Ascending aorta (tissue), 2 donors: ENCODE data around the gene OR51E2. TPM values are rescaled to one million over a fixed set of nuclear protein-coding genes. Genes with fewer than 3 reads are reported as not detected.

ENCODE experiments used
- DNase-seq, 2 donors: peaks; one replicate each; pipeline ENCODE4 v3.0.0-alpha.2; 2019; ENCODE audit warnings: low spot score in 2 of 2
- H3K27ac ChIP-seq, 2 donors: fragments of 200-600 bp; sonication (generic); one replicate each; pipeline ENCODE4 v1.5.1; 2016 to 2017; ENCODE audit warnings: mild to moderate bottlenecking in 1 of 2
- H3K27me3 ChIP-seq: fragments of 200-600 bp; sonication (generic); one replicate; pipeline ENCODE4 v1.5.1; 2017
- H3K36me3 ChIP-seq, 2 donors: fragments of 200-600 bp; sonication (generic); one replicate each; pipeline ENCODE4 v1.5.1; 2016
- H3K4me1 ChIP-seq, 2 donors: fragments of 200-600 bp; sonication (generic); one replicate each; pipeline ENCODE4 v1.5.1; 2016 to 2017; ENCODE audit warnings: mild to moderate bottlenecking in 1 of 2
- H3K4me3 ChIP-seq, 2 donors: fragments of 200-600 bp; sonication (generic); one replicate each; pipeline ENCODE4 v1.5.1; 2016 to 2017; ENCODE audit warnings: mild to moderate bottlenecking in 1 of 2
- H3K9me3 ChIP-seq, 2 donors: fragments of 200-600 bp; sonication (generic); one replicate each; pipeline ENCODE4 v1.5.1; 2016
- intact Hi-C: fragments of 100-400 bp; cut with DNase I; formaldehyde crosslinking; loops from one replicate; pipeline ENCODE4 v1.15.1; 2023
- total RNA-seq: library from RNA; depleted of rRNA; stranded (reverse); fragments of >200 nt; gene quantifications from one replicate; pipeline ENCODE4 v1.1.0, GENCODE V29; 2016
- TF ChIP-seq, protein P1 (sequence below), 3 experiments: fragments of 200-600 bp in 2 of 3; fragments of 450-650 bp in 1 of 3; sonication (generic) in 2 of 3; IDR thresholded peaks; one replicate each; pipeline ENCODE4 v1.5.1; 2016 to 2019; ENCODE audit warnings: antibody characterized with exemption in 3 of 3, mild to moderate bottlenecking in 1 of 3, moderate library complexity in 1 of 3

The OR51E2 gene
- total RNA-seq, 1 donor from 2014 or later, result 2.0 TPM

DNA sequence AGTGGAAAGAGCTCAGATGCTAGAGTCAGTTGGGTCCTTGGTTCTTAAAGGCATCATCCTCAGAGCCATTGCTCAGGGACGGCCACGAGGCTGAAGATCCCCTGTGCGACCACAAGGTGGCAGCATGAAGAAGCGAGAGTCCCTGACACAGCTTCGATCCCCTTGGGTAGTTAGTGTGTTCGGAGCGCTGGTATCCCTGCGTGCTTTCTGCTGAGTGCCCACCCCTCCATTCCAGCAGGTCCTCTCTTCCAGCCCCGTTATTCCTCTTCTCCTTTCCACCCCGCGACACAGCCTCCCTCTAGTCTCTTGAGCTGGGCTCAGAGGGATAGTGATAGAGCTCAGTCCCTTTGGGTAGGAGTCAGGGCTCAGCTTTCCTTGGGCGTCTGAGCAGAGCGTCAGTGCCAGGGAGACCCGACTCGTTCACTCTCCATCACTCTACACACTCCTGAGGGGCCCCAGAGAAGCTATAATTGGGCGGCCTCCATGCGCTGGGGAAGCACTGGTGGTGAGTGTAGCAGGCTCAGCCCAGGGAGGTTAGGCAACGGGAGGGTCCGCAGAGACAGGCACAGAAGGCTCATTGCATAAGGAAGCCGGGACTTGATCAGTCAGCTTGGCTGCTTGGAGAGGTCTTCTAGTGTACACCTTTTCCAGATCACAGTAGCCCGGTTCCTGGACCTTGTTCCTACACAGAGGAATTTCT is 60.5 kb downstream of the OR51E2 start, which contains the start of gene OR51D1:
Gene OR51D1, plus strand, starts transcription at position 516 of the 700 bp plus-strand sequence. CDS start 2,314 bp downstream, outside the sequence.
- no peaks in the 10 kb centered on the region for H3K27me3 ChIP-seq
- H3K4me3 ChIP-seq, result peak within 1 kb of the TSS in 1 of 2 donors; percentile 44
- DNase-seq, result peak in 1 of 2 donors; percentile 72
- H3K27ac ChIP-seq, result no peak within 1 kb of the TSS
- H3K4me1 ChIP-seq, result peaks cover 0 to 2% of the 10 kb centered on the region in 2 donors
- no peaks in the 10 kb centered on the region for H3K9me3 ChIP-seq
- intact Hi-C loops, result loop anchor here (5.0 kb wide), 1 partner anchor 1170 kb away; the partner anchor contains the start of gene OR52N2
- no peaks in the 10 kb centered on the region for H3K36me3 ChIP-seq
- TF ChIP-seq, protein P1, sequence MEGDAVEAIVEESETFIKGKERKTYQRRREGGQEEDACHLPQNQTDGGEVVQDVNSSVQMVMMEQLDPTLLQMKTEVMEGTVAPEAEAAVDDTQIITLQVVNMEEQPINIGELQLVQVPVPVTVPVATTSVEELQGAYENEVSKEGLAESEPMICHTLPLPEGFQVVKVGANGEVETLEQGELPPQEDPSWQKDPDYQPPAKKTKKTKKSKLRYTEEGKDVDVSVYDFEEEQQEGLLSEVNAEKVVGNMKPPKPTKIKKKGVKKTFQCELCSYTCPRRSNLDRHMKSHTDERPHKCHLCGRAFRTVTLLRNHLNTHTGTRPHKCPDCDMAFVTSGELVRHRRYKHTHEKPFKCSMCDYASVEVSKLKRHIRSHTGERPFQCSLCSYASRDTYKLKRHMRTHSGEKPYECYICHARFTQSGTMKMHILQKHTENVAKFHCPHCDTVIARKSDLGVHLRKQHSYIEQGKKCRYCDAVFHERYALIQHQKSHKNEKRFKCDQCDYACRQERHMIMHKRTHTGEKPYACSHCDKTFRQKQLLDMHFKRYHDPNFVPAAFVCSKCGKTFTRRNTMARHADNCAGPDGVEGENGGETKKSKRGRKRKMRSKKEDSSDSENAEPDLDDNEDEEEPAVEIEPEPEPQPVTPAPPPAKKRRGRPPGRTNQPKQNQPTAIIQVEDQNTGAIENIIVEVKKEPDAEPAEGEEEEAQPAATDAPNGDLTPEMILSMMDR (IDR thresholded peaks at IDR 0.05), result peak; percentile 41 to 83 (median 78)

- no peak for DNase-seq
- H3K27me3 ChIP-seq, result no peaks in the 10 kb centered on the region
- TF ChIP-seq, protein P1 (IDR thresholded peaks at IDR 0.05), result no peak
- H3K36me3 ChIP-seq, result no peaks in the 10 kb centered on the region
- intact Hi-C loops, result loop anchor here (5.0 kb wide), 1 partner anchor 1171 kb away; the partner anchor contains the start of gene OR52N2
- H3K4me1 ChIP-seq, result peaks cover 0 to 2% of the 10 kb centered on the region in 2 donors
- H3K27ac ChIP-seq, result no peak overlapping the region
- no peaks in the 10 kb centered on the region for H3K9me3 ChIP-seq
- no peak overlapping the region for H3K4me3 ChIP-seq
Measured at GRCh38 chr11:4636136-4636535, 61.5 kb downstream of the OR51E2 start.

Other genes starting within 250 kb of the OR51E2 start
- not detected for gene OR52K2, start 248.6 kb downstream of the OR51E2 start, total RNA-seq
- gene OR52K1, start 215.2 kb downstream of the OR51E2 start, total RNA-seq, result not detected
- gene OR52M1, start 152.7 kb downstream of the OR51E2 start, total RNA-seq, result not detected
- not detected for gene OR52I2, start 116.1 kb downstream of the OR51E2 start, total RNA-seq
- gene OR52I1, start 103.8 kb downstream of the OR51E2 start, total RNA-seq, result not detected
- 18.6 TPM for gene TRIM68, start 89.6 kb downstream of the OR51E2 start, total RNA-seq
- not detected for gene OR51D1, start 60.4 kb downstream of the OR51E2 start, total RNA-seq
- 1.7 TPM for gene OR51E1, start 53.9 kb downstream of the OR51E2 start, total RNA-seq
- not detected for gene MMP26, start 6.9 kb upstream of the OR51E2 start, total RNA-seq
- gene OR51F1, start 72.1 kb upstream of the OR51E2 start, total RNA-seq, result not detected
- not detected for gene OR52R1, start 106.5 kb upstream of the OR51E2 start, total RNA-seq
- gene OR51F2, start 123.5 kb upstream of the OR51E2 start, total RNA-seq, result not detected
- gene OR51S1, start 151.4 kb upstream of the OR51E2 start, total RNA-seq, result not detected
- gene OR51T1, start 184.0 kb upstream of the OR51E2 start, total RNA-seq, result not detected
- not detected for gene OR51A7, start 205.9 kb upstream of the OR51E2 start, total RNA-seq
- gene OR51G2, start 221.5 kb upstream of the OR51E2 start, total RNA-seq, result not detected
- gene OR51G1, start 226.5 kb upstream of the OR51E2 start, total RNA-seq, result not detected
- gene OR51A4, start 249.8 kb upstream of the OR51E2 start, total RNA-seq, result not detected